A549 (cell line): Measurements from ENCODE around the gene PRKD2.

Experiments
- CEBPB ChIP-seq, 2 experiments: fragments of >200 bp in 1 of 2; sonication (Bioruptor Twin) in 1 of 2; formaldehyde crosslinking in 1 of 2; IDR thresholded peaks; 2 replicates each; pipeline ENCODE4 v1.6.1; 2012 to 2016
- EP300 ChIP-seq, 2 experiments: fragments of >200 bp; sonication (Bioruptor Twin); formaldehyde crosslinking; IDR thresholded peaks; 2 replicates in 1 of 2; 3 replicates in 1 of 2; pipeline ENCODE4 v1.6.1; 2016 to 2017
- ESRRA ChIP-seq: fragments of 150-350 bp; IDR thresholded peaks from 2 replicates; pipeline ENCODE4 v1.6.1; 2014; ENCODE audit warnings: mild to moderate bottlenecking, low read length, borderline replicate concordance
- FOSL2 ChIP-seq, 2 experiments: fragments of 450-650 bp in 1 of 2; fragments of >200 bp in 1 of 2; sonication (Bioruptor Twin) in 1 of 2; formaldehyde crosslinking; IDR thresholded peaks; 2 replicates each; pipeline versions ENCODE4 v1.5.0 to v1.6.1; 2016 to 2020; ENCODE audit warnings: mild to moderate bottlenecking in 1 of 2, moderate library complexity in 1 of 2
- MAFK ChIP-seq: fragments of 450-650 bp; IDR thresholded peaks from 2 replicates; pipeline ENCODE4 v1.6.1; 2014; ENCODE audit not compliant: partially characterized antibody
- MAZ ChIP-seq: fragments of 150-350 bp; IDR thresholded peaks from 2 replicates; pipeline ENCODE4 v1.6.1; 2014; ENCODE audit warnings: antibody characterized with exemption, low read depth, low read length, borderline replicate concordance
- NPAS2 ChIP-seq: fragments of 250-450 bp; sonication (Bioruptor Pico); IDR thresholded peaks from 2 replicates; pipeline ENCODE4 v1.8.0; 2022; ENCODE audit warnings: mild to moderate bottlenecking, moderate library complexity, borderline replicate concordance
- POLR2A ChIP-seq: IDR thresholded peaks from 2 replicates; pipeline ENCODE4 v1.6.1; 2012; ENCODE audit warnings: mild to moderate bottlenecking, low read length
- RAD21 ChIP-seq, 2 experiments: fragments of >200 bp in 1 of 2; sonication (Bioruptor Twin) in 1 of 2; formaldehyde crosslinking in 1 of 2; IDR thresholded peaks in 1 of 2; conservative IDR thresholded peaks in 1 of 2; 2 replicates in 1 of 2; 3 replicates in 1 of 2; pipeline ENCODE4 v1.6.1; 2012 to 2018; ENCODE audit warnings: inconsistent platforms in 1 of 2
- RFX5 ChIP-seq: fragments of 450-650 bp; IDR thresholded peaks from 2 replicates; pipeline ENCODE4 v1.7.1; 2014; ENCODE audit warnings: antibody characterized with exemption, mild to moderate bottlenecking, moderate library complexity
- TF ChIP-seq, protein P1 (sequence below): fragments of >200 bp; sonication (Bioruptor Twin); formaldehyde crosslinking; IDR thresholded peaks from 3 replicates; pipeline ENCODE4 v1.5.1; 2016
- TF ChIP-seq, protein P2 (sequence below): IDR thresholded peaks from 2 replicates; pipeline ENCODE4 v1.6.1; 2012
- TF ChIP-seq, protein P3 (sequence below): fragments of 150-350 bp; IDR thresholded peaks from 2 replicates; pipeline ENCODE4 v1.6.1; 2014; ENCODE audit warnings: low read depth, mild to moderate bottlenecking, low read length

DNA sequence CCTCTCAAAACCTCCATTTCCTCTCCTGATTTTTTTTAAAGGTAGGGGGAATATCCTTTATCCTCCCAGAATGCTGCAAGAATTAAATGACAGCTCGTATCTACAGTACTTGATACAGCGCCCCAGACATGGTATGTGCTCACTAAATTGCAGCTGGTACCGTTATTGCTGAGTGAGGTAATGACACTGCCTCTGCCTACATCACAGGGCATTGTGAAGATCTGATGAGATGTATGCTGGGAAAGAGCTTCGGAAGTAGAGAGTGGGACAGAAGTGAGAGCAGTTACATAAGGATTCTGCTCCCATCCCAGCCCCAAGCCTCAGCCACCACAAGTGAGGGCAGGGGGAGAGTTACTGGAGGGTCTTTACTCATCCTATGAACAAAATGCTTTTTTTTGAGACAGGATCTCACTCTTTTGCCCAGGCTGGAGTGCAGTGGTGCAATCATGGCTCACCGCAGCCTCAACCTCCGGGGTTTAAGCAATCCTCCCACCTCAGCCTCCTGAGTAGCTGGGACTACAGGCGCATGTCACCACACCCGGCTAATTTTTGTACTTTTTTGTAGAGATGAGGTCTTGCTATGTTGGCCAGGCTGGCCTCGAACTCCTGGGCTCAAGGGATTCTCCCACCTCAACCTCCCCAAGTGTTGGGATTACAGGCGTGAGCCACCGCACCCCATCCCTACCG is 27.2 kb upstream of the PRKD2 start:
- TF ChIP-seq, protein P1, sequence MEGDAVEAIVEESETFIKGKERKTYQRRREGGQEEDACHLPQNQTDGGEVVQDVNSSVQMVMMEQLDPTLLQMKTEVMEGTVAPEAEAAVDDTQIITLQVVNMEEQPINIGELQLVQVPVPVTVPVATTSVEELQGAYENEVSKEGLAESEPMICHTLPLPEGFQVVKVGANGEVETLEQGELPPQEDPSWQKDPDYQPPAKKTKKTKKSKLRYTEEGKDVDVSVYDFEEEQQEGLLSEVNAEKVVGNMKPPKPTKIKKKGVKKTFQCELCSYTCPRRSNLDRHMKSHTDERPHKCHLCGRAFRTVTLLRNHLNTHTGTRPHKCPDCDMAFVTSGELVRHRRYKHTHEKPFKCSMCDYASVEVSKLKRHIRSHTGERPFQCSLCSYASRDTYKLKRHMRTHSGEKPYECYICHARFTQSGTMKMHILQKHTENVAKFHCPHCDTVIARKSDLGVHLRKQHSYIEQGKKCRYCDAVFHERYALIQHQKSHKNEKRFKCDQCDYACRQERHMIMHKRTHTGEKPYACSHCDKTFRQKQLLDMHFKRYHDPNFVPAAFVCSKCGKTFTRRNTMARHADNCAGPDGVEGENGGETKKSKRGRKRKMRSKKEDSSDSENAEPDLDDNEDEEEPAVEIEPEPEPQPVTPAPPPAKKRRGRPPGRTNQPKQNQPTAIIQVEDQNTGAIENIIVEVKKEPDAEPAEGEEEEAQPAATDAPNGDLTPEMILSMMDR: no peak
- TF ChIP-seq CEBPB (IDR thresholded peaks at IDR 0.05) (no peak), EP300 (IDR thresholded peaks at IDR 0.05) (no peak), ESRRA (no peak), POLR2A (no peak), MAFK (no peak), RFX5 (no peak), RAD21 (conservative IDR thresholded peaks at IDR 0.05 in 1 of 2, IDR thresholded peaks at IDR 0.05 in 1 of 2) (no peak), MAZ (no peak), FOSL2 (IDR thresholded peaks at IDR 0.05) (no peak), FOSL2 (CRISPR knock-in tag; IDR thresholded peaks at IDR 0.05) (no peak), NPAS2 (CRISPR knock-in tag) (no peak)
- TF ChIP-seq, protein P2, sequence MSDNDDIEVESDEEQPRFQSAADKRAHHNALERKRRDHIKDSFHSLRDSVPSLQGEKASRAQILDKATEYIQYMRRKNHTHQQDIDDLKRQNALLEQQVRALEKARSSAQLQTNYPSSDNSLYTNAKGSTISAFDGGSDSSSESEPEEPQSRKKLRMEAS: no peak
- TF ChIP-seq, protein P3, sequence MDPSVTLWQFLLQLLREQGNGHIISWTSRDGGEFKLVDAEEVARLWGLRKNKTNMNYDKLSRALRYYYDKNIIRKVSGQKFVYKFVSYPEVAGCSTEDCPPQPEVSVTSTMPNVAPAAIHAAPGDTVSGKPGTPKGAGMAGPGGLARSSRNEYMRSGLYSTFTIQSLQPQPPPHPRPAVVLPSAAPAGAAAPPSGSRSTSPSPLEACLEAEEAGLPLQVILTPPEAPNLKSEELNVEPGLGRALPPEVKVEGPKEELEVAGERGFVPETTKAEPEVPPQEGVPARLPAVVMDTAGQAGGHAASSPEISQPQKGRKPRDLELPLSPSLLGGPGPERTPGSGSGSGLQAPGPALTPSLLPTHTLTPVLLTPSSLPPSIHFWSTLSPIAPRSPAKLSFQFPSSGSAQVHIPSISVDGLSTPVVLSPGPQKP: no peak
